NCI-H2171 treated with DMSO at 0.1 percent for 48 hours (cell line): ENCODE data around the gene P3H2.

Experiments
- DNase-seq: peaks from one replicate; lab custom pipeline; 2025; lab: John Stamatoyannopoulos, UW

P3H2 gene

DNA sequence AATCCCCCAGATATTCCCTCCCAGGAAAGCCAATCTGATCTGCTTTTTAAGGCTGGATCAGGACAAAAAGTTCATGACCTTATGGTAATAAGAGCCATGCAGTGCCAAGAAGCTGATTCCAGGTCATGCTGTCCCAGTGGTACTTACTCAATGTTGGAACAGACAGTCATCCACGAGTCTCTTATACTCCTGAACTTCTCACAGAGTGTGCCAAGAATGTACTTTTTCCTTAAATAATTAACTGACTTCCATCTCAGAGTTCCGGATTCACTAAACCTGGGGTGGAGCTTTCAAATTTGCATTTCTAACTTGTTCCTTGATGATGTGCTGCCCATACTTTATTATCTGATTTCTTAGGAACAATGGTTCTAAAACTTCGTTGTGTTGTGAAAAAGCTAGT, 3.4 kb upstream of the P3H2 start:
- DNase-seq, result no peak

DNA sequence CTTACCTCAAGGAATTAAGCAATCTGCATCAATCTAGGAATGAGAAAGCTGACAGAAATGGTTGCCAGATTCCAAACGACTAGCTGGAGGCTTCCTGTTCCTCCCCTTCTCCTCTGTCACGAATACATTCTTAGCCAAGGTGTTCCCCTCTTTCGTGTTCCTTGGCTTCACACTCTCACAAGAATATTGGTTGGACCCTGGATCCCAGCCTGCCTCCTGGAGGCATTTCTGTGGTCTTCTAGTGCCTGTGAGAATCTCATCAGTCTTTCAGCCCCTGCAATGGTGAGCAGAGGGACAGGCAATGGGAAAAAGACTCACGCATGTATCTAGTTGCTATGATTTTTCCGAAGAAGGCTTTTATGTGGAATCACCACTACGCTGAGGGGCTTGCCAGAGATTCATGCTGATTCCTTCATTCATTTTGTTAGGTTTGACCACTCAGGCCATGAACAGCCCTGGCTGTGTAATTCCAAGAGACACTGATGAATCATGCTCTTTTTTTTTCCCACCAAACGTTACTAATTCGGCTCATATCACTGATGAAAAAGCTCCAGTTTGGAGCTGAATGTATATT, 1.6 kb upstream of the P3H2 start:
- DNase-seq, result no peak

DNA sequence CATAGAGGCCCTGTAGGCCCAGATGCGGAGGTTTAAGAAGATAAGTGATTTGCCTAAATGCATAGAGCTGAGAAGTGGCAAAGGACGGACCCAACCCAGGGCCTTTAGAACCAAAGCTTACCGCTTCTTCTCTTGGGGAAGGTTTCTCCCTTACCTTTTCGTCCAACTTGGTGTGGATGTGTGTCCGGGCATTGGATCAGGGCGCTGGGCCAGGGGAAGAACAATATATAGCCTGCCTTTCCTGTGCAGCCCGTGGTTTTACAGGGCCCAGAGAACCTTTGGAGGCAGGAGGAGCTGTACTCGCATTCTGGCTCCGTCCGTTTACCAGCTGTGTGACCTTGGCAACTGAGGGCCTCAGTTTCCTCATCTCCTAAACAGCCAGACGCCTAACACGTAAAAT, 686 bp upstream of the P3H2 start:
- no peak for DNase-seq

DNA sequence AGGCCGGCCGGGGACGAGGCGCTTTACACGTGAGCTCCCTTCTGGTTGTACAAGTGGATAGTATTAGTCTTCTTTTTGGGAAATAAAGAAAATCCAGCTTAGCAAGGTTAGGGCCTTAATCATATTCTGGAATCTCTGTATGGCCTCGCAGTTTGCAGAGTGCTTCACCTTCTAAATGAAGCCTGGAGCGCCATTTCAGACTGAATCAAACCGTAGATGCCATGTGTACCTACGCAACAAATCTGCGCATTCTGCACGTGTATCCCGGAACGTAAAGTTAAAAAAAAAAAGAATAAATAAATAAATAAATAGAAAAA, 322 bp upstream of the P3H2 start:
- DNase-seq, result no peak

DNA sequence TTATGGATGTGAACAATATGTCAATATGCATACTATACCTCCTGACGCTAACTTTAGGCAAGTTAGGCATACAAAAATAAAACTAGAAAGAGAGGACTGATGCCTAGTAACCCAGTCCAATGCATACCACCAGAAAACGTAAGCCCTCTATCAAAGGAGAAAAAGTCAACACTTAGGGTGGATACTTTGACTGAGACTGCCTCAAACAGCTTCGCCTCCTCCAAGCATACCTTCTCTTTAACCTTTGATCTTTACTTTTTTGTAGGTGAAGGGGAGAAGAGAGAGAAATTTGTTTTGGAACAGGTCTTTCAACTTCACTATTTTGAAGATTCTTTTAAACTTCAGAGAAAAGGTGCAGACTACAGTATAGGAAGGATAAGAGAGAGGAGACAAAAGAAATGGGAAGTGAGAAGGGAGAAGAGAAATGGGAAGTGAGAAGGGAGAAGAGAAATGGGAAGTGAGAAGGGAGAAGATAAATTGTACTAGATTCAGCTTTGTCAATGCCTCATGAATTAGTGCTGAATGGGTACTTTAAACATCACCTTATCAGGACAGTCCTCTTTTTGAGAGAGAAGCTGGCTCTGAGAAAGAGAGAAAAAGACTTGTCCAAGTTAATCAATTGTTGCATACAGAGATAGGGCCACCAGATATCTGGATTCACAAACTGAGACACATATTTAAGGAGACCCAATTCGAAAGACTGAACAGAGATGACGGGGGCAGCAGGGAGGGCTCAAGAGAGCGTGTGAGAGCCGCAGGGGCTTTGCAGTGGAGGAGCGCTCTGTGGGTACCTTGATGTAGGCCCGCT, 1.0 kb downstream of the P3H2 start:
- no peak for DNase-seq

DNA sequence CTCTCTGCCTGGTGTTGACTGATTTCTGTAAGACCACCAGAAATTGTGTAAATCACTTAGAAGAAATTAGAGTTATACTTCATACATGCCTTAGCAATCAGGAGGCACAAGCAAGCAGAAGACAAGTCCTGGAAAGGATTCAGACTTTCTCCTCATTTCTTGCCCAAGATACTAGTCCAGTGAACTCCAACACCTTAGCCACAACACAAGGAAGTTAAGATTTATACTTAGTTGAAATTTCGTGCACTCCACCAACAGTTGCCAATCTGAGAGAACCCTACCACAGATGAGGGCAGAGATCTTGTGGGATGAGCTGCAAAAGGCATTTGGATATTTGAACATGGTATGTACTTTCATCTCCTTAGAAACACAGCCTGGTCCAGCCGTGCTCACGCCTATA, 2.3 kb downstream of the P3H2 start:
- DNase-seq, result no peak

DNA sequence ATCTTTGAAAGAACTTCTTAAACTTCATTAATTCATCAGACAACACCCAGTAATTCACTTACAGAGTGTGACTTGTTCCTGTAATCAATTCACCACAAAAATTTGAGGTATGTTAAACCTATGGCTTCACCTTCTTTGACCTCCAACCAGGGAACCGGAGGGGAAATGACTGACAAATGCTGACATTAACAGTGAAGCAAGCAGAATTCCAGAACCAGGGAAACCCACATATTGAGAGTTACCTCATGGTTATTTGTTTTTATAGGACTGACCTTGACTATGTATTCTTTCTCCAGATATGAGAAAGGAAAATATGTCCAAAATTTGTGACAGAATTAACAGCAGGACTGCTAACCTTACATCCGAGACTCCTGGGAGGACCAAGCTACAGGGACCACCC, 2.7 kb downstream of the P3H2 start:
- DNase-seq, result no peak

DNA sequence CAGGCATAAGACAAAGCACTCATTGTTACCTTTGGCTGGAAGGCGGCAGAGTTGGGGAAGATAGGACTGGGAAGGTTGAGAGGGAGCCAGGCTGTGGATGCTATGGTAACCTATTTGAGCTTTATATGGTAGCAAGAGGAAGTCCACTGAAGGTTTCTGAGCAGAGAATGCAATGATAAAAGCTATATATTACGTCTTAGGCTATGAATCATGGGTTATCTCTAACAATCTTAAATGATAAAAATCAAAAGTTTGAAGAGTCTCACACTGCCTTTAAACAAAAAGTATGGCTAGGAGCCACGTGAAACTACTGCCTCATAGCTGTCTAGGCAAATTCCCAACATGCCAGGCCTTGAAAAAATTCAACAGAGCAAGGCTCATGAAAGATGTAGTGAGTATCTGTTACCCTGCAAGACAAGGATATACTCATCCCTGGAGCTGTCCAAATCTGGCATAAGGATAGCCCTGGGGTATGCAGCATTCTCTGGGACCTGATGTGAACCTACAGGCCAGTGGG, 4.1 kb downstream of the P3H2 start:
- DNase-seq, result no peak

DNA sequence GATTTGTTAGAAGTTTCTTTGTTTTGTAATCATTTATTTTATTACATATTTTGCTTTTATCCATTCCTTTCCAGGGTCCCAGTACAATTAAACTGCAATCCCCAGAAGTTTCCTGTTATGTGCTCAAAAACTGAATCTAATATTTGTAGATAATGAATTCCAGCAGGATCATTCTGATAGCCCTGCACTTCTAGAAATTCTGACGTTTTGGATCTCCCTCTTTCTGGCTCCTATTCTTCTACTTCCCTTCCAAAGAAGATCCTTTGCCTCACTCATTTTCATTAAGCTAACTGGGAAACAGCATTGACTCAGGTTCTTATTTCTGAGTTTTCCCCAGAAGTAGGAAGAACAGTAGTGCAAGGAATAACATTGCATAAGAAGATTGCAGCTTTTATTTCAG, 9.9 kb downstream of the P3H2 start:
- DNase-seq, result no peak

DNA sequence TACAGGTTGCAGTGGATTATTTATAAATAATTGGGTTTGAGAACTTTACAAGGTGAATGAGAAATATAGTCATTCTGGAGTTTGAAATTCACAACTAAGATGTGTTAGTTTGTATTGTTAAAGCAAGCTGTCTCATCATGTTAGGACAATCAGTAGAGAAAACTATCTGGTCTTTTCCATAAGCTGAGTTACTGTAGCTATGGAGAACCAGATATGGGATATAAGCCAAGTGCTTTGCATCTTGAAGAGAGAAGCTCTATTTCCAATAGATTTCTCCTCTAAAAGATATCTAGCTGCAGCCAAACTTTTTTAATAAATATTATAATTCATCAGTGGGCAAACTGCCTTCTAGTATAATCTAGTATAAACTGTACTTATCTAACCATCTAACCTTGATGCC, 11.3 kb downstream of the P3H2 start:
- DNase-seq, result no peak

DNA sequence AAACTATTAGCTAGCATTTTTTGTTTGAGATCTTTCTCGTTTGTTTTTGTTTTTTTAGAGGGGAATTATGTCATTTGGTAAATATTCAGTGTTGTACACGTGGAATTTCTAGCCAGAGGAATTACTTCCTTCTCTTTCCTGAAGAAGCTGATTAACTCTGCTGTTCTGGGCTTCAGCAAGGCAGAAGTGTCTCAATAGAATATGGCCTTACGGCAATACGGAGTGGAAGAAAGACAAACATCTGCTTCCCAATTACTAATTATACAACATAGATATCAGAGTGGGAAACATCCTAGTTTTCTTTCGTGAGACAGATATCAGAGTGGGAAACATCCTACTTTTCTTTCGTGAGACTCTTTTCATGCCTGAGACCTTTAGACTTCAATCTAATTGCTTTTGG, 11.9 kb downstream of the P3H2 start:
- no peak for DNase-seq

DNA sequence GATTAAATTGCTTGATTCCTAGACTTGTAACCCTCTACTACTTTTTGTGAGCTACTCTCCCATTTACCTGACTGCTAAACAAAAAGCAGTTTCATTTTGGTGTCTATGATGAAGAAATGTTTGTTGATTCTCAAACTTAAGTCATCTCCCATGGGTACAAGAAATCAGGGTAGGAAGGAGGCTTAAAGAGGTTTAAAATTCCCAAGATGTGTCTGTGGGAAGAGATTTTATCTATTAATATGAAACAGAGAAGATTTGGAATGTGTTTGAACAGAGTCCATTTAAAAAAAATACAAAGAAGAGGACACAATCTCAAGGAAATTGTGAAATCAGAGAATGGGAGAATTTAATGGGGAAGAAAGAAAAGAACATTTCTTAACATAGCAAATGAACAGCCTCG, 14.8 kb downstream of the P3H2 start:
- DNase-seq, result no peak

DNA sequence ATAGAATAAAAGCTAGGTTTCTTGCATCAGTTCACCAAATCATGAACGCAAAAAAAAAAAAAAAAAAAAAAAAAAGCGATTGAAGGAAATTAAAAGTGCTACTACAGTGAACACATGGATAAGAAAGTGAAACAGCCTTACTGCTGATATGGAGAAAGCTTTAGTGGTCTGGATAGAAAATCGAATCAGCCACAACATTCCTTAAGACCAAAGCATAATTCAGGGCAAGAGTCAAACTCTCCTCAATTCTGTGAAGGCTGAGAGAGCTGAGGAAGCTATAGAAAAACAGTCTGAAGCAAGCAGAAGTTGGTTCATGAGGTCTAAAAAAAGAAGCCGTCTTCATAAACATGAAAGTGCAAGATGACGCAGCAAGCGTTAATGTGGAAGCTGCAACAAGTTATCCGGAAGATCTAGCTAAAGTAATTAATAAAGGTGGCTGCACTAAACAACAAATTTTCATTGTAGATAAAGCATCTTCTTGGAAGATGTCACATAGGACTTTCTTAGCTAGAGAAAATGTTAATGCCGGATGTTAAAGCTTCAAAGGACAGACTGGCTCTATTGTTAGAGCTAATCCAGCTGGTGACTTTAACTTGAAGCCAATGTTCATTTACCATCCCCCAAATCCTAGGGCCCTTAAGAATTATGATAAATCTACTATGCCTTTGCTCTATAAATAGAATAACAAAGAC, 19.2 kb downstream of the P3H2 start:
- DNase-seq, result no peak

DNA sequence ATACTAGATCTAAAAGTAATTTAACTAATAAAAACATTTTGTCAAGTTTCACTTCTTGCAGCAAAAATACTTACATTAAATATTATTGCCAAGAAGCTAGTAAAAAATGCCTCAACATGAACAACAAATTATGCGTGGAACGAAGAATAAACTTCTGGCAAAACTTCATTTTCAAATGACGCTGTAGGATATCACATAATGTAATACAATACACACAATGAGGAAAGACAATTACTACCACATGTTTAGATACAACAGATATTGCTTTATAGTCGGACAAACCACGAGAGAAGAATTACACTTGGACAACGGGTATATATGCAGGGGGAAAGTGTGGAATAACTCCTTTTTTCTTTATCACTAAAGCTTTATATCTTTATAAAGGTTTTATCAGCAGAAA, 21.6 kb downstream of the P3H2 start:
- DNase-seq, result no peak

DNA sequence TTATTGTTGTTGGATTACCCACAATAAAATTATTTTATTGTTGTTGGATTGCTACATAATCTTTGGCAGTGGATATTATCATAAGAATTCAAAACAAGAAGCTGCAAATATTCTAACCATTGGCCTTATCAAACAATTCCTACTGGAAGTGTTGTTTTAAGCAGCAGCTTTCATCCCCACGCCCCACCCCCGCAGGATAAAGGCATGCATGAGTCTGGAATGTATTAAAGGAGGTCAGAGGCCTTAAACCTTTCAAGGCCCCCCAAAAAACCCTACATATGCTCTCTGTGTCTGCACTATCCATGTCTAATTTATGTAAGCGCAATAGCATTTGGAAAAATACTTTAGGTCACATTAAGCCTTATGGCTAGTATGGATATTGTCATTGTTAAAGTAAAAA, 23.1 kb downstream of the P3H2 start:
- no peak for DNase-seq

DNA sequence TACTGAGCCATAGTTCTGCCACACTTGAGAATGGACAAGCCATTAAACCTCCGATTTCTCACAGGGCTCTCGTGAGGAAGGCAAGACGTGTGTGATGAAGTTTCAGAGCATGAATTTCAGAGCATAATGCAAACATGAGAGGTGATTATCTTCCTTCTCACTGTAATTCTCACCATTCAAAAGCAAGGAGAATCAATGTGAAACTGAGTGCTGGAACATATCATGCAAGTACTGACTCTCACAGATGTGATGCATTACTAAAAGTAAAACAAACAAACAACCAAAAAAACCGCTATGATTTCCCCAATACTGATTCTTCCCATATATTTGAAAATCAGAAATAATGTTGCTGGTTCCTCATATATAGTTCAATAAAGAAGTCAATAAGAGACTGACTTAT, 23.7 kb downstream of the P3H2 start:
- DNase-seq, result no peak

DNA sequence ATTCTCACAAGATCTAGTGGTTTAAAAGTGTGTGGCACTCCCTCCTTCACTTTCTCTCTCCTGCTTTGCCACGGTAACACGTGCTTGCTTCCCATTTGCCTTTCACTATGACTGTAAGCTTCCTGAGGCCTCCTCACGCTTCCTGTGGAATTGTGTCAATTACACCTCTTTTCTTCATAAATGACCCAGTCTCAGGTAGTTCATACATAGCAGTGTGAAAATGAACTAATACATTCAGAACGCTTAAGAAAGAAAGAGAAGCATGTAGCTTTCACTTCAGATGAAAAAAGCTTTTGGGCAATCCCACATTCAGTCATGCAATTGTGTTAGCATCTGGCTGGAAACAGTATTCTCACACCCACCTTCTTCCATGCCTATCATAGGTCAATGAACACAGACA, 24.4 kb downstream of the P3H2 start:
- DNase-seq, result no peak

DNA sequence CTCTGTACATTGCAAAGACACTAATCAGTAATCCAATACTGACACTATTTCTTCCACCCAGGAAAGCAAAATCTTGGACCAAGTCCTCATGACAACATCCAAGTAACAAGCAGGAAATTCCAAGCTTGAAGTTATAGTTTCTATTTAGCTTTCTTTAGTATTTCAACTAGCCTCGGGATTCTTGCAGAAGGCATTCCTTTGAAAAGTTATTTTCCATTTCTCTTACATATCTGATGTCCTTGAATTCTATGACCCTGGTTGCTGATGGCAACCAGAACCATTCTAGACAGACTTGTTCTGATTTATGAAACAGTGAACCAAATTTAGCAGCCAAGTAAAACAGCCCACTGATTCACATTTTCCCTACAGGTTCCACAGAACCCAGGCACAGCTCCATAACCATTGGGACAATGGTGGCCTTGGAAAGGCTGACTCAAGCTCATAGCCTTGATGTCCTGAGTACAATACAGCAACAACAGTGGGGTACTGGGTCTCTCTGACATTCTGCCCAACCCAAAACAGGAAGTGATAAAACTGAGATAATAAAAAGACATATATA, 26.5 kb downstream of the P3H2 start:
- no peak for DNase-seq

DNA sequence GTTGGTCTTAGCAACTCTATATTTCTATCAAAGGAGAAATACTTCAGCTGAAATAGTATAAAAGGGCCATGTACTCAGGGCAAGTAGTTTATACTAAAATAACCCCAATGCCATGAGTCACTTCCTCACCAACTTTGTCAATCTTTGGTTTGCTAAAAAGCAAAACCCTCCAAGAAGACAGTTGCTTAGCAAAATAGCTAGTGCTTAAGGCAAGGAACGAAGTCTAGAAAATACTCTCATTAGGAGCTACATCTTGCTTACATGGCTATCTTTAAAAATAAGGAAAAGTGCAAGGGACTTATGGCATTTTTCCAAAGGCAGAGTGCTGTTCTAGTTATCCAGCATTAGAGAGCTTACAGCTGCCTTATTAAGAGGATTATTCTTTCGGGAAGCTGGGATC, 28.4 kb downstream of the P3H2 start:
- no peak for DNase-seq

DNA sequence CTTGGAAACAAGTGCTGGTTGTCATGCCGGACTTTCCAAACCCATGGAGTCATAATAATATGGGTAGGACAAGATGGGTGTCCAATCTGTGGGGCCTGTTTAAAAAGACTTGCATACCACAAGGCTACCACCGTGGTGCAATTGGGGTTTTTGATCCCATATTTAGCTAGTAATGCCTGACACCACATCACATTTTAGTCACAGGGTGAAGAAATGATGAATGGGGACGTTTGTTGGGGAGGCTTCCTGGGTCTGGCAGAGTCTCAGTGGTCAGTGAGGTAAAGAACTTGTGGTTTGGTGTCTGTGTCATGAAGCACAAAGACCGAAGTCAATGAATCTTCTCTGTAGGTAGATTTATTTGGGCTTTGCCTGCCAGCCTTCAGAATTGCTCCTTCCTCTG, 31.0 kb downstream of the P3H2 start:
- DNase-seq, result no peak

DNA sequence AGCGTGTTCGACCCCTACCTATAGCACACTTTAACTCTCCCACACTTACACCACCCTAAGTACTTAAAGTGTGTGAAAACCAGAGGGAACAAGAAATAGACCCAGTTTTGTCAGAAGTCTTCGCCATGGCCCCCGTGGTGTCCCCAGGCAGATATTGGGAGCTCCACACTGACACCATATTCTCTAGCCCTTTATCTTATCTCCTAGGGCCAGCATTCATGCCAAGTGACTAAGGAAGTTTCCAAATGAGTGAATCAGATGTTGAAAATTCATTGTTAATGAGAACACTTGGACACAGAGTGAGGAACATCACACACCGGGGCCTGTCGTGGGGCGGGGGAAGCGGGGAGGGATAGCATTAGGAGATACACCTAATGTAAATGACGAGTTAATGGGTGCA, 31.8 kb downstream of the P3H2 start:
- DNase-seq, result no peak

DNA sequence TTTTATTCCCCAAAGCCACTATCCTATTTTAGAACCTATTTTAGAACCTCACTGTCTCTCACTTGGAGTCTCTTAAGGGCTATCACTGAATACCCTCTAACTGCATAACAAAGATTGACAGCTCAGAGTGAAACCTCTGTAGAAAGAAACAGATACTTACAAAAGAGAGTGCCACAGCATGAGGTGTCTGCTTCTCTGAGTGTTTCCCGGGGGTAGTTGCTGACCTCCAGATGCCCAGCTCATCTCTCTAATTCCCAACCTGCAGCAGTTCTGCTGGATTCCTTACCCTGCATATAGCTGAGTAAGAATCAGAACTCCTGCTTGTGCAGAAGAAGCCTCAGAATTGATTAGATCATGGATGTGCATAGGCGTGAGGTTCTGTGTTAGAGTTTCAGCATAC, 34.5 kb downstream of the P3H2 start:
- no peak for DNase-seq

DNA sequence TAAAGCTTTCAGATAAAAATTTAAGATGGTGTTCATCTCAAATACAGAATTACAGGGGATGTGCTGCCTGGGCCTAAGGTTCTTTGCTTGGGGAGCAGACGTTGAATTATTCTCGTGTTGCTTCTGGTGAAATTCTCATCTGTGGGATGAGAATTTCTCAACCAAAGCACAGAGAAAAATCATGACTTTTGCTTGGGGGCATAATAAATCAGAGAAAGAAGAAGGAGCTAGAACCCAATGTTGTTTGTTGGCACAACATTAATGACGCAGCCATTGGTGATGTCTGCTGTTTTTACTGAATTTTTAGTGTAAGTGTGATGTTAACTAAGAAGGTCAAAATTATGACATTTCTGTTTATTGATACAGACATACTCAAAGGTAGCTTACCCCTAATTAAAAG, 35.7 kb downstream of the P3H2 start:
- no peak for DNase-seq
